ENCODE results near the gene TNIK.

DNA sequence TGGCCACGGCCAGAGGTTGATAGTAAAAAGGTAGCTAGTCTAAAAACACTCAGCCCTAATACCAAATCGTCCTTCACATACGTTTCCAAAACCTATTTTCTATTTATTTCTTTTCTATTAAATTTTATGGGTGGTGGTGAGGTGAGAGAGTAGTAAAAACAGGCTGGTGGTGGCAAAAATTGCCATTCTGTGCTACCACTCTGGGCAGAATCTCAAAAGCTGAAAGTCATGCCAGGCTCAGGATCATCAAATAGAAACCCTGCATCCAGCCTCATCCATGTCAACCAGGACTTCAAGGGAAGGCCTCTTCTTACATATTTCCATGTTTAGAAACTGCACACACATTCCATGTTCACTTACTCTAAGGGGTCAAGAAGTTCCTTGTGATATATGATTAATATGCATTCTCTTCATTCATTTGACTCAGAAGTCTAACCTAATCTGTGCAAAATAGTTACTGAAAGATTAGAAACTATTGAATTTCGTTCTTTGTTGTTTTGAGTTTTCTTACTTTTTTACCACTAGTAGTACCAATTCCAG is 153.1 kb downstream of the TNIK start:
- TF ChIP-seq, protein P1, sequence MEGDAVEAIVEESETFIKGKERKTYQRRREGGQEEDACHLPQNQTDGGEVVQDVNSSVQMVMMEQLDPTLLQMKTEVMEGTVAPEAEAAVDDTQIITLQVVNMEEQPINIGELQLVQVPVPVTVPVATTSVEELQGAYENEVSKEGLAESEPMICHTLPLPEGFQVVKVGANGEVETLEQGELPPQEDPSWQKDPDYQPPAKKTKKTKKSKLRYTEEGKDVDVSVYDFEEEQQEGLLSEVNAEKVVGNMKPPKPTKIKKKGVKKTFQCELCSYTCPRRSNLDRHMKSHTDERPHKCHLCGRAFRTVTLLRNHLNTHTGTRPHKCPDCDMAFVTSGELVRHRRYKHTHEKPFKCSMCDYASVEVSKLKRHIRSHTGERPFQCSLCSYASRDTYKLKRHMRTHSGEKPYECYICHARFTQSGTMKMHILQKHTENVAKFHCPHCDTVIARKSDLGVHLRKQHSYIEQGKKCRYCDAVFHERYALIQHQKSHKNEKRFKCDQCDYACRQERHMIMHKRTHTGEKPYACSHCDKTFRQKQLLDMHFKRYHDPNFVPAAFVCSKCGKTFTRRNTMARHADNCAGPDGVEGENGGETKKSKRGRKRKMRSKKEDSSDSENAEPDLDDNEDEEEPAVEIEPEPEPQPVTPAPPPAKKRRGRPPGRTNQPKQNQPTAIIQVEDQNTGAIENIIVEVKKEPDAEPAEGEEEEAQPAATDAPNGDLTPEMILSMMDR (IDR thresholded peaks at IDR 0.05): no peak
- TF ChIP-seq POLR2AphosphoS5 (IDR thresholded peaks at IDR 0.05) (no peak), POLR2A (IDR thresholded peaks at IDR 0.05) (no peak)
